PC-3 (cell line): ENCODE results near the gene SIDT1. TPM values are rescaled to one million over a fixed set of nuclear protein-coding genes. Genes with fewer than 3 reads are reported as not detected.

ENCODE experiments used
- ATAC-seq: fragments of 200-7000 bp; cut with Tn5 transposase; 2 replicates; pipeline ENCODE4 v1.9.1; 2020; ENCODE audit warnings: mild to moderate bottlenecking, moderate library complexity
- BruUV-seq: library from RNA; stranded (reverse); fragments of 400-500 nt; replicated peaks from 2 replicates; lab custom pipeline; 2021; lab: Mats Ljungman, UMichigan
- CTCF ChIA-PET: fragments of 300-600 bp; sonication (Branson Sonifier 250); formaldehyde crosslinking; loops from one replicate; lab custom pipeline; 2022; ENCODE audit warnings: antibody characterized with exemption; lab: Charles Lee
- POLR2A ChIA-PET: fragments of 300-600 bp; sonication (Branson Sonifier 250); formaldehyde crosslinking; loops from one replicate; lab custom pipeline; 2022; ENCODE audit warnings: antibody characterized with exemption; ENCODE audit not compliant: unreplicated experiment; lab: Charles Lee
- DNase-seq: peaks from one replicate; pipeline ENCODE4 v3.0.0-alpha.2; 2015
- H2AFZ ChIP-seq: fragments of 300-600 bp; sonication (generic); 2 replicates; pipeline ENCODE4 v1.6.0; 2016; ENCODE audit warnings: antibody characterized with exemption, low read length
- H3F3A ChIP-seq: fragments of 300-600 bp; sonication (generic); one replicate; pipeline ENCODE4 v1.6.0; 2017; ENCODE audit warnings: antibody characterized with exemption, low read length, control low read depth, mild to moderate bottlenecking; ENCODE audit not compliant: unreplicated experiment
- H3K27ac ChIP-seq: fragments of 300-600 bp; sonication (generic); 2 replicates; pipeline ENCODE4 v1.5.1; 2016; ENCODE audit warnings: mild to moderate bottlenecking, low read length
- H3K27me3 ChIP-seq: fragments of 300-600 bp; sonication (generic); 2 replicates; pipeline ENCODE4 v1.6.1; 2016; ENCODE audit warnings: low read length, mixed read lengths
- H3K36me3 ChIP-seq: fragments of 300-600 bp; sonication (generic); 2 replicates; pipeline ENCODE4 v1.6.1; 2016; ENCODE audit warnings: low read depth, mixed run types, low read length, mixed read lengths
- H3K4me1 ChIP-seq: fragments of 300-600 bp; sonication (generic); 2 replicates; pipeline ENCODE4 v1.5.1; 2016; ENCODE audit warnings: low read length; ENCODE audit not compliant: insufficient read depth
- H3K4me2 ChIP-seq: fragments of 300-600 bp; sonication (generic); 2 replicates; pipeline ENCODE4 v1.6.0; 2016; ENCODE audit warnings: low read length
- H3K4me3 ChIP-seq: fragments of 300-600 bp; sonication (generic); 2 replicates; pipeline ENCODE4 v1.5.1; 2016; ENCODE audit warnings: mild to moderate bottlenecking, low read length, mixed read lengths
- H3K79me2 ChIP-seq: fragments of 300-600 bp; sonication (generic); 2 replicates; pipeline ENCODE4 v1.6.1; 2017; ENCODE audit warnings: low read length, mixed read lengths
- H3K9ac ChIP-seq: fragments of 300-600 bp; sonication (generic); 2 replicates; pipeline ENCODE4 v1.6.0; 2016; ENCODE audit warnings: mild to moderate bottlenecking, low read length
- H3K9me2 ChIP-seq: fragments of 300-600 bp; sonication (generic); replicated peaks from 2 replicates; pipeline ENCODE4 v1.6.1; 2016; ENCODE audit warnings: mixed run types, low read length, mixed read lengths
- H3K9me3 ChIP-seq: fragments of 300-600 bp; sonication (generic); 2 replicates; pipeline ENCODE4 v1.6.1; 2016; ENCODE audit warnings: low read length, mixed read lengths
- H4K20me1 ChIP-seq: fragments of 300-600 bp; sonication (generic); 2 replicates; pipeline ENCODE4 v1.6.1; 2016; ENCODE audit warnings: low read length, mixed read lengths
- EZH2 ChIP-seq: fragments of 300-600 bp; sonication (generic); IDR thresholded peaks from one replicate; pipeline ENCODE4 v1.6.1; 2017; ENCODE audit warnings: antibody characterized with exemption, mild to moderate bottlenecking, low read length; ENCODE audit not compliant: unreplicated experiment
- EZH2phosphoT487 ChIP-seq: fragments of 300-600 bp; sonication (generic); IDR thresholded peaks from 2 replicates; pipeline ENCODE4 v1.6.1; 2018; ENCODE audit warnings: mild to moderate bottlenecking, antibody characterized with exemption, low read length, borderline replicate concordance
- intact Hi-C: fragments of 100-400 bp; cut with micrococcal nuclease; formaldehyde crosslinking; loops from 2 replicates; pipeline ENCODE4 v1.9.0; 2023
- total RNA-seq: library from RNA; depleted of rRNA; stranded (reverse); fragments of >200 nt; gene quantifications from 2 replicates; pipeline ENCODE4 v1.2.3, GENCODE V29; 2014
- TF ChIP-seq, protein P1 (sequence below): fragments of 300-600 bp; sonication (generic); conservative IDR thresholded peaks from 2 replicates; pipeline ENCODE4 v1.5.1; 2017; ENCODE audit warnings: antibody characterized with exemption, low read depth, mild to moderate bottlenecking, low read length

SIDT1 gene
- total RNA-seq, 1 experiment from 2014 or later, result 14.1 TPM

DNA sequence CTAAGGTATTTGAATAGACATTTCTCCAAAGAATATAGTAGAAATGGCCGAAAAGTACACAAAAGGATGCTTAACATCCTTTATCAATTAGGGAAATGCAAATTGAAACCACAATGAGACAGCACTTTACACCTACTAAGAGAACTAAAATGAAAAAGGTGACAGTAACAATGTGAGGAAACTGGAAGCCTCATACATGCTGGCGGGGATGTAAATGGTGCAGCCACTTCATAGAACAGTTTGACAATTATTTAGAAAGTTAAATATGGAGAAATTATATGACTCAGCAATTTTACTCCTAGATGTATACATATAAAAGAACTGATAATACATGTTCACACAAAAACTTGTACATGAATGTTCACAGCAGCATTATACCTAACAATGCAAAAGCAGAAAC lies 30.8 kb upstream of the SIDT1 start:
- no peaks in the 10 kb centered on the region for H3K9me3 ChIP-seq
- no peaks in the 10 kb centered on the region for H3K9me2 ChIP-seq
- BruUV-seq, result no TSS peak
- H3K36me3 ChIP-seq, result peaks cover 22% of the 10 kb centered on the region; the same call in 1 of the 2 replicates
- intact Hi-C loops, result no loop called here
- no peaks in the 10 kb centered on the region for H3K27me3 ChIP-seq
- H3K27ac ChIP-seq, result no peak overlapping the region
- ATAC-seq, result no peak
- H4K20me1 ChIP-seq, result no peaks in the 10 kb centered on the region
- no peak for TF ChIP-seq EZH2phosphoT487
- TF ChIP-seq EZH2, result no peak
- TF ChIP-seq, protein P1, sequence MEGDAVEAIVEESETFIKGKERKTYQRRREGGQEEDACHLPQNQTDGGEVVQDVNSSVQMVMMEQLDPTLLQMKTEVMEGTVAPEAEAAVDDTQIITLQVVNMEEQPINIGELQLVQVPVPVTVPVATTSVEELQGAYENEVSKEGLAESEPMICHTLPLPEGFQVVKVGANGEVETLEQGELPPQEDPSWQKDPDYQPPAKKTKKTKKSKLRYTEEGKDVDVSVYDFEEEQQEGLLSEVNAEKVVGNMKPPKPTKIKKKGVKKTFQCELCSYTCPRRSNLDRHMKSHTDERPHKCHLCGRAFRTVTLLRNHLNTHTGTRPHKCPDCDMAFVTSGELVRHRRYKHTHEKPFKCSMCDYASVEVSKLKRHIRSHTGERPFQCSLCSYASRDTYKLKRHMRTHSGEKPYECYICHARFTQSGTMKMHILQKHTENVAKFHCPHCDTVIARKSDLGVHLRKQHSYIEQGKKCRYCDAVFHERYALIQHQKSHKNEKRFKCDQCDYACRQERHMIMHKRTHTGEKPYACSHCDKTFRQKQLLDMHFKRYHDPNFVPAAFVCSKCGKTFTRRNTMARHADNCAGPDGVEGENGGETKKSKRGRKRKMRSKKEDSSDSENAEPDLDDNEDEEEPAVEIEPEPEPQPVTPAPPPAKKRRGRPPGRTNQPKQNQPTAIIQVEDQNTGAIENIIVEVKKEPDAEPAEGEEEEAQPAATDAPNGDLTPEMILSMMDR, result no peak
- H3F3A ChIP-seq, result no peaks in the 10 kb centered on the region
- no peak for DNase-seq
- no peak overlapping the region for H3K9ac ChIP-seq
- peaks cover 29% of the 10 kb centered on the region for H3K4me1 ChIP-seq
- ChIA-PET POLR2A (no interaction called here), CTCF (no interaction called here)
- H3K4me2 ChIP-seq, result no peak overlapping the region
- H3K79me2 ChIP-seq, result peaks cover 4% of the 10 kb centered on the region; the same call in 1 of the 2 replicates
- H2AFZ ChIP-seq, result no peak overlapping the region
- no peak overlapping the region for H3K4me3 ChIP-seq

DNA sequence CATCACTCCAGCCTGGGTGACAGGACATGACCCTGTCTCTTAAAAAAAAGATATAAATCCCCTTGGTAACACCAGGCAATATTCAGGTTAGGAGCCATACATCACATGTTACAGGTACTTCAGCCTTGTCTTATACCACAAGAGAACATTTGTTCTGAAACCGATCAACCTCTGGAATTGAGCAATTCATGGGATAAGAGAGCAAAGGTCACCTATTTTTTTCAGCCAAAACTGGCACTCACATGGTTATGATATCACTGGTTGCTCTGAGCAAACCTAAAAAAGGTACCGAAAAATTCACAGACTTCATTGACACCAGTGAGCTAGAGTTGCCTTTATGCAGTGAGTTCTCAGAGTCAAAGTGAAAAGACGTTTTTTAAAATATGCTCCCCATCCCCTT lies 26.5 kb upstream of the SIDT1 start:
- ChIA-PET POLR2A (no interaction called here), CTCF (no interaction called here)
- Histone ChIP-seq H3K9ac (no peak overlapping the region), H3F3A (no peaks in the 10 kb centered on the region), H3K4me3 (no peak overlapping the region), H3K9me2 (no peaks in the 10 kb centered on the region), H3K79me2 (peaks cover 47% of the 10 kb centered on the region), H3K27me3 (no peaks in the 10 kb centered on the region), H3K9me3 (no peaks in the 10 kb centered on the region), H3K4me2 (no peak overlapping the region), H3K4me1 (no peaks in the 10 kb centered on the region; the same call in 1 of the 2 replicates), H3K36me3 (peaks cover 14% of the 10 kb centered on the region; the same call in 1 of the 2 replicates), H4K20me1 (no peaks in the 10 kb centered on the region), H3K27ac (no peak overlapping the region), H2AFZ (no peak overlapping the region)
- intact Hi-C loops, result no loop called here
- TF ChIP-seq, protein P1, result no peak
- TF ChIP-seq EZH2, result no peak
- TF ChIP-seq EZH2phosphoT487, result no peak
- DNase-seq (no peak), ATAC-seq (no peak)
- BruUV-seq, result no TSS peak

DNA sequence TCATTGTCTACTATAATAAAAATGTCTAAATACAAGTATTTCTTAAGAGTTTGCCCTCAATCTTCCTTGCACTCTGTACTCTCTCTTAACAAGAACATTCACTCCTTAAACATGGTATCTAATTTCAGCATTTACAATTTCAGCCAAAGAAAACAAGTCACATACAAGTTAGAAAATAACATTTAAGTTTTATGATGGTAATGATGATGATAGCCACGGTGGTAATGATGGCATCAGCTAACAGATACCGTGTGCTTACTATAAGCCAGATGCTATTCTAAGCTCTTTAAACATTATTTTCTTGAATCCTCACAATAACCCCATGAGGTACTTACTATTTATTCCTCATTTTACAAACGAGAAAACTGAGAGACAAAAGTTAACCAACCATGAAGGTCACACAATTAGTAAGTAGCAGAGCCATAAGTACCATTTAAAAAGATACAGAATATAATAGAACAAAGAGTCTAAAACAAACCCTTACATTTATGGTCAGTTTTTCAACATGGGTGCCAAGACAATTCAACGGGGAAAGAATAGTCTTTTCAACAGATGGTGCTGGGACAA lies 24.8 kb upstream of the SIDT1 start:
- H3K9ac ChIP-seq, result no peak overlapping the region
- H3K79me2 ChIP-seq, result peaks cover 63% of the 10 kb centered on the region
- H3K27ac ChIP-seq, result no peak overlapping the region
- intact Hi-C loops, result no loop called here
- H3F3A ChIP-seq, result no peaks in the 10 kb centered on the region
- CTCF ChIA-PET, result no interaction called here
- no peaks in the 10 kb centered on the region for H3K27me3 ChIP-seq
- no TSS peak for BruUV-seq
- H3K4me3 ChIP-seq, result no peak overlapping the region
- H4K20me1 ChIP-seq, result no peaks in the 10 kb centered on the region
- no peak overlapping the region for H2AFZ ChIP-seq
- H3K4me2 ChIP-seq, result no peak overlapping the region
- no peaks in the 10 kb centered on the region for H3K9me2 ChIP-seq
- H3K4me1 ChIP-seq, result no peaks in the 10 kb centered on the region; the same call in 1 of the 2 replicates
- H3K9me3 ChIP-seq, result no peaks in the 10 kb centered on the region
- TF ChIP-seq EZH2phosphoT487 (no peak), EZH2 (no peak)
- TF ChIP-seq, protein P1, result no peak
- no peak for DNase-seq
- POLR2A ChIA-PET, result interaction anchor here (0.5 kb wide), 1 partner anchor 1194 kb away, joined by 4 read pairs; no protein-coding TSS in a partner anchor
- no peak for ATAC-seq
- H3K36me3 ChIP-seq, result peaks cover 5% of the 10 kb centered on the region; the same call in 1 of the 2 replicates
